GM21528 (cell line): ENCODE measurements around the gene CA11.
"Not testable (repeated sequence)": the region's sequence is repeated elsewhere in the genome, so short reads cannot be mapped to it uniquely, and the experiment has no call there.

Experiments
- ATAC-seq: cut with Tn5 transposase; IDR thresholded peaks from one replicate; pipeline ENCODE4 v1.9.1; 2021; ENCODE audit warnings: mild to moderate bottlenecking, moderate library complexity; ENCODE audit not compliant: unreplicated experiment, low FRiP score

CA11 gene

DNA sequence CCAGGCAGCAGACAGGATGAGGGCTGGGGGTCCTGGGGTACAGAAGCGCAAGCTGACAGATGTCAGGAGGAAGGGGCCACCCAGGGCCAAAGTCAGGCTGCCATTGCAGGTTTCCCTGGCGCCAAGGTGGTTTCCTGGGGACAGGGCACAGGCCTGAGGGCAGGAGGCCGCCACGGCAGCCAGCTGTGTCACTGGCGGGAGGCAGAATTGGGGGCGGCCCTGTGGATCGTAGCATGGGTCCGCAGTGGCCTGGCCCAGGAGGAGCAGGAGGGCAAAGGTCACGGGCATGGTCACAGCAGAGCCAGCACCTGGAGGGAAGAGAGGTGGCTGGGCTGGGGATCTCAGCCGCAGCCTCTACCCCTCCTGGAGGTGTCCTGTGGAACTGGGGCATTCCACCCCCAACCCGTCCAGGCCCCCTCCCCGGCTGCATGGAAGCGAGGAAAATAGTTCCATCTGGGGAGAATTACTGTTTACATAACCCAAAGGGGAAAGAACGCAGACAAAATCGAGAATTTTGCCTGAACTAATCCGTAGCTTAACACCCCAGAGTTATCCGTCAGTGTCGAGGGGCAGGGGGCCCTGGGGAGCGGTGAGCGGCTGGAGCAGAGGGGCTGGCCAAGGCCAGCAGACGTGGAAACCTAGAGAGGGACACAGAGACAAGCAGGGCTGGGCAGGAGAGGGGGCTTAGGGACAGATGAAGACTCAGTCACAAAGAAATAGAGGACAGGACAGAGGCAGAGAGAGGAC lies 24.9 kb upstream of the CA11 start:
- no peak for ATAC-seq

DNA sequence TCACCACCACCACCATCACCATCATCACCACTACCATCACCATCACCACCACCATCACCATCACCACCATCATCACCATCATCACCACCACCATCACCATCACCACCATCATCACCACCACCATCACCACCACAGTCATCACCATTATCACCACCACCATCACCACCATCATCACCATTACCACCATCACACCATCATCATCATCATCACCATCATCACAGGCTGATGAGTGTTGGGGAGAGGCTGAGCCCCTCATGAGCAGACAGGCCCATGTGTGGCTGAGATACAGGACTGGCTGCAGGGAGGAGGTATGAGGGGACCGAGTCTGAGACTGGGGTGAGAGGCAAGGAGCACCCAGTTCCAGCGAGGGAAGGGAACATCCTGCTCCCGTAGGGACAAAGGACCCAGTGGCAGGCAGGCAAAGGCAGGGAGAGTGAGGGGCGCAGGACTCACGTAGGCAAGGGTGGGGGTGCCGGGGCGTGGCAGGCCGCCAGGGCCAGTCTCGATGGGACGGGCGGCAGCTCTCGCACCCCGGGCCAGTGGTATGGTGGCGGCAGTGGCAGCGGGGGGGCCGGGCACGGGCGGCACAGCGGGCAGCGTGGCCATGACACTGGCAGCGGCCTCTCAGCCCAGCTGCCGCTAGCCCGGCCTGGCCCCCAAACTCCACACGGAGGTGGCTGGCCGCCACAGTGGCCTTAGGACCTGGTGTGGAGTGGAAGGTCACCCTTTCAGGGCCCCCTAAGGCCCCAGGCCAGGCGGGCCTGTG lies 24.1 kb upstream of the CA11 start:
- no peak for ATAC-seq

DNA sequence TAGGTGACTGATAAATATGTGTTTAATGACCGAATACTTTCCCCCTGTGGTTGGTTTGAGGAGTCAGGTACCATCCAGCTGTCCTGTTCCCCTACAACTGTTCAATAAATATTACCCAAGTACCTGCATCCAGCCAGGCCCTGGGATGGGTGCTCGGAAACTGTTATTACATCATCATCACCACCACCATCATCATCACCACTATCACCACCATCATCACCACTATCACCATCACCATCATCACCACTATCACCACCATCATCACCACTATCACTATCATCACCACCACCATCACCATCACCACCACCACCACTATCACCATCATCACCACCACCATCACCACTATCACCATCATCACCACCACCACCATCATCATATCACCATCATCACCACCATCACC lies 22.8 kb upstream of the CA11 start:
- ATAC-seq: no peak

DNA sequence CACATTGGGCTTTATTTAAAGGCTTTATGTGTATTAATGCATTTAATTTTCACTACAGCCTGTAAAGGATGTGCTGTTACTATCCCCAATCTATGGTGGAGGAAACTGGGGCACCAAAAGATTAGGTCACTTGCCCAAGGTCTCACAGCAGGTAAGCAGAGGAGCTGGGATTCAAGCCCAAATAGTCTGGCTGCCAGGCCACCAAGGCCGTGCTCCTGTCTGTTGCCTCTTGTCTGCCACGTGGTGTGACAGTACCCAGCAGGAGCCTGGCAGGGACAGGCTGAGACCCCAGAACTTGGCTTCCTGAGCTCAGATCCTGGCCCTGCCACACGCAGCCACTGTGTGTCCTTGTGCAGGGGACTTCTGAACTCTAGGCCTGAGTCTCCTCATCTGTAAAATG lies 22.3 kb upstream of the CA11 start:
- ATAC-seq: no peak

DNA sequence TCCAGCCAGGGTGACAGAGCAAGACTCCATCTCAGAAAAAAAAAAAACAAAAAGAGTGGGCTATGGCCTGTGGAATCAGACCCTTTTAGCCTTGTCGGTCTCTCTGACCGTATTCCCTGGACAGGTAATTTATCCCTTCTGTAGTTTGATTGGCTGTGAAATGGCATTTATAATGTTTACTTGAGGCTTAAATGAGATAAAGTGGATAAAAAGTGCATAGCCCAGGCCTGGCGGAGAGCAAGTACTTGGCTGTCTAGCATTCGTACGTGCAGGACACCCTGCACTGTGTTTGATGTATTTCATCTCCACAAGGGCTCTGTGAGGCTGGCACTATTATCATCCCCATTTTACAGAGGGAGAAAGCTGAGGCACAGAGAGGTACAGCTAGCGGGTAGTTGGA lies 19.8 kb upstream of the CA11 start:
- no peak for ATAC-seq

DNA sequence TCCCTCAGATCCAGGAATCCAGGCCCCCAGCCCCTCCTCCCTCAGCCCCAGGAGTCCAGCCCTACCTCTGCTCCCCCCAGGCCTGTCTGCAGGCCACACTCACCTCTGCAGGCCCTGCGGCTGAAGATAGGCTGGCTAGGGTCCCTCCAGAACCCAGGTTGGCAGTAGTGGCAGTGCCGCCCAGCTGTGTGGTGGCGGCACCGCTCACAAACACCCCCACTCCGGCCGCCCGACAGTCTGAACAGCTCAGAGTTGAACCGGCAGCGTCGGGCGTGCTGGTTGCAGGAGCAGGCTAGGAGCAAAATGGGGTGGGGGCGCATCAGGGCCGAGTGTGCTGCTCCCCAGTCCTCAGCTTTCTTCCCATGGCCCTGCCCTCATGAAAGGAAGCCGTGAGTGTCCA lies 18.5 kb upstream of the CA11 start:
- ATAC-seq: no peak

DNA sequence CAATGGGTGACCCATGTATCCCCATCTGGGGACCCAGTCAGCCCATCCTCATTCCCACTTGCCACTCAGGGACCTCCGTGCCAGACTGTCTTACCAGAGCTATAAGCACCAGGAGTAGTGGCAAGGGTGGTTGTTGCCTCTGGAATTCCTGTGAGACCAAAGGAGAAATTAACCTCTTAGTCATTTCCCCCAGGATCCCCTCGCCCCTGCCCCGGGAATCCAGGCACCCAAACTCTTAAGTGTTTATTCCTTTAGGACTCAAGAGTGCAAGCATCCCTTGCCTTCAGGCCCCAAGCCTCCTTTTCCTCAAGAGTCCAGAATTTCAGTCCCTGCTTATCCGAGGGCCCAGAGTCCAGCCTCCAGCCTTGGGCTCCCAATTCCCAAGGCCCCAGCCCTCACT lies 17.7 kb upstream of the CA11 start:
- ATAC-seq: no peak

DNA sequence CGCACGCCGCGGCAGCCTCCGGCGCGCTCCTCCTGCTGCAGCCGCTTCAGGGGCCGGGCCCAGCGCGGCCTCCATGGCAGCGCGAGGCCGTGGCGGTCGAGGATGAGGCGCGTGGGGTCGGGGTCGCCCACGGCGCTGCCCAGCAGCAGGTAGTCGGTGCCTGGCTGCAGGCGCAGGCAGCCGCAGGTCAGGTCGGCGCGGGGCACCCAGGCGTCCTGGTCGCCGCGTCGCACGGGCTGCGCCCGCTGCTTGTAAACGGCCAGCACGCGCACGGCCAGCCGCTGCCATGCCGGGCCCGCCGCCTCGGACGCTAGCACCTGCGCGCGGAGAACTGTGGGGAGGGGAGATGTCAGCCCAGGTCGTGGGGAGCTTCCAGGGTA lies 15.7 kb upstream of the CA11 start:
- no peak for ATAC-seq

DNA sequence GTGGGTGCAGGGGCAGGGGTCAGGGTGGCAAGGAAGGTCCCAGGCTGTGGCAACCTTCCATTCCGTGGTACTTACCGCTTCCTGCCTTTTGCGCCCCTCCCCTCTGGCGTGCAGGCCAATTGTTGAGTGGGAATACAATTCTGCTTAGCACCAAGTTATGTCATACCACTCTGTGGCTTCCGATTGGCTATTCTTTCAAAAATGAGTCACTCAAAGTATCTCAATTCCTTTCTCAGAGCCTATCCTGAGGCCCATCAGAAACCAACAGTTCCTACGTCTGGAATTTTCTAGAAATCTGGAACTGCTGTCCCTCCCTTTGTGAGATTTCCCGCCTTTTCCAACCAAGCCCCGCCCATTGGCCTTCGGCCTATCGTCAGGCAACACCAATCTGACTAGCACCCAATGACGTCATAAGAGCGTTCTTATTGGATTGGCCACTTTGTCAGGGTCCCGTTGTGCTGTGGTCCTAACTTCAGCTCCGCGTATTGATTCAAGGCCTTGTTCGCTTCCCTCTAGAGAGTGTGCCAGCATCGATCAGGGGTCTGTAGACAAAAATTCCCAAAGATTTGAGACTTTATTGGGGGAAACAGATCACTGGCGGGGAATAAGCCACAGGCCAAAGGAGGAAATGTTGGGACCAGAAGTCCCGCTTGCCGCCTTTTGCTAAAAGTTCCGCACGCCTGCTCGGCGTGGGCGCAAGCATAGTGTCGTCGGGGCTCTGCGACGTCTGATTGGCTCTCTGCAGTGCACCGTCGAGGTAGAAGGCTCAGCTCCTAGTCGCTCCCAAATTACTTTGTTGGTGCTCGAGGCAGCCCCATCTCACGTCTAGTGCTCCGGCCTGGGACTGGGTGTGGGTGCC lies 15.1 kb upstream of the CA11 start:
- ATAC-seq: peak; percentile 74

DNA sequence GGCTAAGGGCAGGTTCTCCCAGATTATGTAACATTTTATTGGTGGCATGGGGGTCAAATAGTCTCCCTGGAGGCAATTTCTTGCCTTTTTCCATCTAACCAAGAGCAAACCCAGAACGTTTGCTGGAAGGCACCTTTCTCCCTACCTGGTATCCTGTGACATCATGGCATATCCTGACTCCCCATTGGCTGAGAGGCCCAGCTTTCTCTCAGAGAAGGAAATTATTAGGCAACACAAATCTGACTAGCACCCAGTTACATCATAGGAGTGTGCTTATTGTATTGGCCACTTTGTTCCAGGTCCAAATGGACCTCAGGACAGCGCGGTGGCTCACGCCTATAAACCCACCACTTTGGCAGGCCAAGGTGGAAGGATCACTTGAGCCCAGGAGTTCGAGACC lies 13.8 kb upstream of the CA11 start:
- ATAC-seq: no peak

DNA sequence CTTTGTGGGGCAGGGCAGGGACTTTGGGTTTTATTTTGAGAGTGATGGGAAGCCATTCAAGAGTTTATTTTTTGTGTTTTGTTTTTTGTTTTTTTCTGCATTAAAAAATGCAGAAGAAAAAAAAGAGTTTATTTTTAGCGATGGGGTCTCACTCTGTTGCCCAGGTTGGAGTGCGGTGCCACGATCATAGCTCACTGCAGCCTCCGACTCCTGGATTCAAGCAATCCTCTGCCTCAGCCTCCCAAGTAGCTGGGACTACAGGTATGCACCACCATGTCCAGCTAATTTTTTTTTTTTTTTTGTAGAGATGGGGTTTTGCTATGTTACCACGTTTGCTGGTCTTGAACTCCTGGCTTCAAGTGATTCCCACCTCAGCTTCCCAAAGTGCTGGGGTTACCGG lies 12.5 kb upstream of the CA11 start:
- no peak for ATAC-seq

DNA sequence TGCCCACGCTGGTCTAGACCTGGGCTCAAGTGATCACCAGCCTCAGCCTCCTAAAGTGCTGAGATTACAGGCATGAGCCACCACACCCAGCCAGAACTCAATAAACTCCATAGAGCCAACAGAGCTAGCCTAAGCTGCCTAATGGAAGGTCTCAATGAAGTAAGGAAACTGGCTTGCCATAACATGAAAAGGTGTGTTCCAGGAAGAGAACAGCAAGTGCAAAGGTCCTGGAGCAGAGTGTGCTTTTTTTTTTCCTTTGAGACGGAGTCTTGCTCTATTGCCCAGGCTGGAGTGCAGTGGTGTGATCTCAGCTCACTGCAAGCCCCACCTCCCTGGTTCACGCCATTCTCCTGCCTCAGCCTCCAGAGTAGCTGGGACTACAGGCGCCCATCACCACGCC lies 11.8 kb upstream of the CA11 start:
- not testable (repeated sequence) for ATAC-seq

DNA sequence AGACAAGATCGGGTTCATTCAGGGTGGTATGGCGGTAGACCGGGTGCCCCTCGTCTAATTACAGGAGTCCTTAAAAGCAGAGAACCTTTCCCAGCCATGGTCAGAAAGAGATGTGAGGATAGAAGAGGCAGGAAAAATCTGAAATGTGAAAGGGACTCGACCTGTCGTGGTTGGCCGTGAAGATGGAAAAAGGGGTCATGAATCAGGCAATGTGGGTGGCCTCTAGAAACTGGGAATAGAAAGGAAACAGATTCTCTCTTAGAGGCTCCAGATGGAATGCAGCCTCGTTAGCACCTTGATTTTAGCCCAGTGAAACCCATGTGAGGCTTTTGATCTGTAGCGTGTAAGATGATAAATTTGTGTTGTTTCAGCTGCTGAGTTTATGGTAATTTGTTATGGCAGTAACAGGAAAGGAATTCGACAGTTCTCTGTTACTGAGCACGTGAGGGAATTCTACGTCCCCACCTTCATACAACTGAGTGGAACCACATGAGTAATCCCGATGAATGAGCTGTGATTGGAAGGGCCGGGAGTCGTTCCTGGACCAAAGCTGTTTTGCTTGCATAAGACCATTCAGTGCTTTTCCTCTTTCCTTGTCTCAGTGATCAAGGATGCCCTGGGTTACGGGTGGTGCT lies 11.0 kb upstream of the CA11 start:
- ATAC-seq: no peak

DNA sequence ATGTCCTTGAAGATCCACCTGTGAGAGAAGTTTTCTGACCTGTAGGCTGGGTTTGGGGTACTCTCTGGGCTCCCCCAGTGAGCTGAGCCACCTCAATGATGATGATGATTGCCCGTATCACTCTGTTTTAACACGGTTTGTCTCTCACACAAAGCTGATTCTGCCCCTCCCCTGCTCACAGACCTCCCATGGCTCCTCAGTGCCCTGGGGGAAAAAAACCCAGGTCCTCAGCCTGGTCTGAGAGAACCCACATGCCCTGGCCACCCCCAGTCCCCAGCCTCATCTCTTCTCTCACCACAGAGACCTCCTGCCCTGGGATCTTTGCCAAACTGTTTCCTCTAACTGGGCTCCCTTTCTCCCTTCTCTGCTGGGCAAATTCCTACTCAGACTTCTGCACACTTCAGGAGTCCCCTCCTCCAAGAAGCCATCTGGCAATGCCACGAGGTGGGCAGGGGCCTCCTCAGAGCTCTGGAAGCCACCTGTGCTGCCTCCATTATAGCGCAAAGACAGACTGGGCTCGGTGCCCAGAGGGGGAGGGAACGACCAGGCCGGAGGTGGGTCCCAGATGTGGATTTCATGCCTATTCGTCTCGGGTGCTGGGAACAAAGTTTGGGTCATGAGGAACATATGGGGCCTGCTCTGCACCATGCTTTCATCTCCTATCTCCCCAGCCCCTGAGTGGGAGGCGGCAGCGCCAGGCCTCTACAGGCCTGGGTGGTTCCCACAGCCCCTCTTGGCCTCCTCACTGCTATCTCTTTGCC lies 8.5 kb upstream of the CA11 start:
- no peak for ATAC-seq

DNA sequence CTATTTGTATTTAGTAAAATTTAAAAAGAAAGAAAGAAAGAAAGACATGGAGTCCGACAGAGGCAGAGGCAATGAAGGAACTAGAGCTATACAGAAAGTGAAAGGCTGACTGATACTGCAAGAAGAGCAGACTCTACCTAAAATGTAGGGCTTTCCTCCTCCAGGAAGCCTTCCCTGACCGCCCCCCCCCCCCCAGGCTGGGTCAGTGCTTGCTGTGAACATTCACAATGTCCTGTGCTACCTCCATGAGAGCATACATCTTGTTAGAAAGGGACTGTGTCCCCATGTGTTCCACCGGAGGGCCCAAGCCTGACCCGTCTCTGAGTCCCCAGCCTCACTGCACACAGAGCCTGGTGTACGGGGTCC lies 5.7 kb upstream of the CA11 start:
- ATAC-seq: no peak

DNA sequence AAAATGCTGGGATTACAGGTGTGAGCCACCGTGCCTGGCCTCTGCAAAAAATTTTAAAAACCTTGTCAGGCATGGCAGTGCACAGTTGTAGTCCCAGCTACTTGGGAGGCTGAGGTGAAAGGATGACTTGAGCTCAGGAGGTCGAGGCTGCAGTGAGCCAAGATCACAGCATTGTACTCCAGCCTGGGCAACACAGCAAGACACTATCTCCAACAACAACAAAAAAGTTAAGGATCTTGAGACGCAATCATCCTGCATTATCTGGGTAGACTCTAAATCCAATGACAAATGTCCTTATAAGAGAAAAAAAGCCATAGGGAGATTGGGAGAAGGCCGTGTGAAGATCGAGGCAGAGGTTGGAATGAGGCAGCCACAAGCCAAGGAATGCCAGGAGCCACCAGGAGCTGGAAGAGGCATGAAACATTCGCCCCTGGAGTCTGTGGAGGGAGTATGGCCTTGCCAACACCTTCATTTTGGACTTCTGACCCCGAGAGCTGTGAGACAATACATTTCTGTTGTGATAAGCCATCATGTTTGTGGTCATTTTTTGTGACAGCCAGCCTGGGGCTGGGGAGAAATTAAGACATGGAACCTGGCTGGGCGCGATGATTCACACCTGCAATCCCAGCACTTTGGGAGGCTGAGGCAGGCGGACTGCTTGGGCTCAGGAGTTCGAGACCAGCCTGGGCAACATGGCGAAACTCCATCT lies 5.1 kb upstream of the CA11 start:
- no peak for ATAC-seq

DNA sequence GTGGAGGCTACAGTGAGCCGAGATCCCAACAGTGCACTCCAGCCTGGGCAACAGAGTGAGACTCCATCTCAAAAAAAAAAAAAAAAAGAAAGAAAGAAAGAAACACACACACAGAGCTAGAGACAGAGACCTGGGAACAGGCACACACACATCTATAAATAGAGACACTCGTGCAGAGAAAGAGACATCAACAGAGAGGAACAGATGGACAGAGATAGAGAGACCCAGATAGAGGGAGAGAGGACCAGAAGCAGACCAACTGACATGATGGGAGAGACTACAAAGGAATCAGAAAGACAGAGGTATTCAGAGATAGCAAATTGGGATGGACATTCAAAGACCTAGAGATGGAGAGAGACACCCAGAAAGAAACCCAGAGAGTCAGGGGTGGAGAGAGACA lies 2.1 kb upstream of the CA11 start:
- ATAC-seq: no peak

DNA sequence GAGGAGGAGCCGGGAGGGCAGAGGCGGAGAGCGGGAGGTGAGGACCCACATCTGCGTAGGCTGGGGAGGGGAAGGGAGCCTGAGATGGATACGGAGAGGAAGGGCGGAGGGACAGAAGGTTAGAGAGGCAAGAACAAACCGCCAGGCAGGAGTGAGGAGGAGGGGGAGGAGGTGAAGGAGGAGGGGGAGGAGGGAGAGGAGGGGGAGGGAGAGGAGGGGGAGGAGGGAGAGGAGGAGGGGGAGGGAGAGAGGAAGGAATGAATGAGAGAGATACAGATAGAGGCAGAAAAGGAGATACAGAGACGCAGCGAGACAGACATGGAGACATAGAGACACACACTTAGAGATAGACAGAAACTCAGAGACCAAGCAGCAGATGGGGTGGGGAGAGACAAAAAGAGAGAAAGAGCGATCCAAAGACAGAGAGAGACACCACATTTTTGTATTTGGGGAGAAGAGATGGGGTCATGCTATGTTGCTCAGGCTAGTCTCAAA lies 782 bp upstream of the CA11 start:
- ATAC-seq: no peak

DNA sequence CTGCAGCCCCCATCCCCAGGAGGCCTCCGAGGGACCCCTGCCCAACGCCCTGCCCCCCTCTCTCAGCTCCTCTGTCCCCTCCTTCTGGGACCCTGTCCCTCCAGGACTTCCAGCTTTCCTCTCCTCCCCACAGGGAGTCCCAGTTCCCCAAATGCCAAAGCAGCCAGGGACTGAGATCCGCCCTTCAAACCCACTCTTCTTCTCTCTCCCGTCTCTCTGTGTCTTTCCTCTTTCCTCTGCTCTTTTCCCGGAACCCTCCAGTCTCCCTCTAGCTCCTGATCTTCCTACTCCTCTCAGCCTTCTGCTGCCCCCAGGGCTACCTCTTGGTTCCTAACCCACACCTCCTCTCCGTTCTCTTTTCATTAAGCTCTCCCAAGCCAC lies 377 bp downstream of the CA11 start:
- ATAC-seq: no peak
